HCT116 (cell line): ENCODE results near the gene ATP1A4.

Source experiments
- ZFX ChIP-seq: fragments of 450-650 bp; IDR thresholded peaks from 2 replicates; pipeline ENCODE4 v1.6.1; 2017
- TF ChIP-seq, protein P1 (sequence below): IDR thresholded peaks from 2 replicates; pipeline ENCODE4 v1.6.1; 2012
- TF ChIP-seq, protein P2 (sequence below), 3 experiments: fragments of 200-600 bp in 1 of 3; sonication (generic) in 1 of 3; IDR thresholded peaks in 2 of 3; conservative IDR thresholded peaks in 1 of 3; 2 replicates each; pipeline ENCODE4 v1.5.1; 2012 to 2017; ENCODE audit warnings: low read depth in 2 of 3, low read length in 2 of 3, antibody characterized with exemption in 1 of 3, borderline replicate concordance in 1 of 3, control low read depth in 1 of 3, mild to moderate bottlenecking in 1 of 3, mixed read lengths in 1 of 3, mixed run types in 1 of 3, moderate library complexity in 1 of 3; ENCODE audit not compliant: insufficient read depth in 1 of 3

DNA sequence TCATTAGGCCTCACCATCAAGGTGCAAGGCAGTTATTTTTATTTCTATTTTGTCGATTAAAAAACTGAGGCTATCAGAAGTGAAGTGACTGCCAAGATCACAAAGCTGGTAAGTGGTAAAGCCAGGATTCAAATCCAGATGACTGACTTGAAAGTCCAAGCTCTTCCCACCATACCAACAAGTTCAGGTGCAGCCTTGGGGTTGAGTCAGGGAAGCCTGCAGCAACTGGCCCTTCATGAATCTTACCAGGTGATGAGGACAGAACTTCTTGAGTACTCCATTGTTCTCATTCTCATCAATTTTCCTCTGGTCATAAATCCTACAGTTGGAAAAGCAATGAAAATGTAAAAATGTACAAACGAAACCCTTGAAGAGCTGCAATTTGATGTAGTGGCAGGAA is 73.9 kb downstream of the ATP1A4 start:
- TF ChIP-seq, protein P1, sequence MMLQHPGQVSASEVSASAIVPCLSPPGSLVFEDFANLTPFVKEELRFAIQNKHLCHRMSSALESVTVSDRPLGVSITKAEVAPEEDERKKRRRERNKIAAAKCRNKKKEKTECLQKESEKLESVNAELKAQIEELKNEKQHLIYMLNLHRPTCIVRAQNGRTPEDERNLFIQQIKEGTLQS, result no peak
- TF ChIP-seq, protein P2, sequence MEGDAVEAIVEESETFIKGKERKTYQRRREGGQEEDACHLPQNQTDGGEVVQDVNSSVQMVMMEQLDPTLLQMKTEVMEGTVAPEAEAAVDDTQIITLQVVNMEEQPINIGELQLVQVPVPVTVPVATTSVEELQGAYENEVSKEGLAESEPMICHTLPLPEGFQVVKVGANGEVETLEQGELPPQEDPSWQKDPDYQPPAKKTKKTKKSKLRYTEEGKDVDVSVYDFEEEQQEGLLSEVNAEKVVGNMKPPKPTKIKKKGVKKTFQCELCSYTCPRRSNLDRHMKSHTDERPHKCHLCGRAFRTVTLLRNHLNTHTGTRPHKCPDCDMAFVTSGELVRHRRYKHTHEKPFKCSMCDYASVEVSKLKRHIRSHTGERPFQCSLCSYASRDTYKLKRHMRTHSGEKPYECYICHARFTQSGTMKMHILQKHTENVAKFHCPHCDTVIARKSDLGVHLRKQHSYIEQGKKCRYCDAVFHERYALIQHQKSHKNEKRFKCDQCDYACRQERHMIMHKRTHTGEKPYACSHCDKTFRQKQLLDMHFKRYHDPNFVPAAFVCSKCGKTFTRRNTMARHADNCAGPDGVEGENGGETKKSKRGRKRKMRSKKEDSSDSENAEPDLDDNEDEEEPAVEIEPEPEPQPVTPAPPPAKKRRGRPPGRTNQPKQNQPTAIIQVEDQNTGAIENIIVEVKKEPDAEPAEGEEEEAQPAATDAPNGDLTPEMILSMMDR (IDR thresholded peaks at IDR 0.05 in 2 of 3, conservative IDR thresholded peaks at IDR 0.05 in 1 of 3; ENCODE audit: borderline replicate concordance in 1 of 3, insufficient read depth in 1 of 3, low read depth in 2 of 3, low read length in 2 of 3), result no peak
- no peak for TF ChIP-seq ZFX
